GM12864 (cell line): Measurements from ENCODE around the gene SUPT3H.

Experiments used
- DNase-seq: peaks from one replicate; pipeline ENCODE4 v3.0.0-alpha.2; 2011; ENCODE audit warnings: low read depth
- H3K4me3 ChIP-seq: 2 replicates; pipeline ENCODE4 v1.5.1; 2011; ENCODE audit warnings: mild to moderate bottlenecking, low read depth, low read length, control low read depth
- CTCF ChIP-seq: IDR thresholded peaks from 2 replicates; pipeline ENCODE4 v1.5.1; 2011; ENCODE audit warnings: low read depth, mild to moderate bottlenecking, moderate library complexity, low read length, control low read depth, inconsistent platforms; ENCODE audit errors: missing control alignments

Gene SUPT3H

DNA sequence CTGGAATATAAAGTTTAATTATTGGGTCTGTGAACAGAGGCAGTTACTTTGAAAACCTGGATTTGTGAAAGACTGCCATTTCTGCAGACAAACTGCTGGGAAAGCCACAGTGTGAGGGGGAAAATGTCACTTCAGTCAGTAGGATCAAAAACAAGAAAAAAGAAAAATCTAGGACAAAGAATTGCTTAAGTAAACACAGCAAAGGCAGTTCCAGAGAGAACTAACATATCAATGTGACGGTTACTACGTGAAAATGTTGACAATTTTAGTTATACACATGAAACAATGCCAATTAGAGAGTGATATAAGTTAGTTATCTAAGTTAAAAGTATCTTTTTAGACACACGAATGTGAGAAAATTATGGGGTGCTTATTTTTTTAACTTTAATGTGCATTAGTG, 320.0 kb downstream of the SUPT3H start:
- no peak for DNase-seq
- no peak for TF ChIP-seq CTCF
- no peak overlapping the region for H3K4me3 ChIP-seq

- no peak for DNase-seq
- TF ChIP-seq CTCF: no peak
- H3K4me3 ChIP-seq: no peak overlapping the region
Measured at GRCh38 chr6:45054610-45055009, 323.1 kb downstream of the SUPT3H start.

DNA sequence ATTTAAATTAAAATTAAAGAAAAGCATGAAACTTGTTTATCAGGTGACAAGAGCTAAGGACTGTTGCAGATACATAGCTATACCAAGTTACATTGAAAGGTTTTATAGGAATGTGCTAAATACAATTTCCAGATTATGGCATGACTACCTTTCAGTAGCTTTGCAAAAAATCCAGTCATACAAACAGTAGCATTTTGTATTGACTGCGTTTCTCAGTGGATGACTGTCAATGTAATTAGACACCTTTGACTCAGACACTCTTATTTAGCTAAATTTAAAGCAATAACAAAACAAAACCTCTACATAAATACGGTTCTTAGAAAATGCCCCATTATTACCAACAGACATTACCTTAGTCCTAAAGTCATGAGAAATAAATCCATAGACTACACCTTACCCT, 325.4 kb downstream of the SUPT3H start:
- TF ChIP-seq CTCF: no peak
- H3K4me3 ChIP-seq: no peak overlapping the region
- DNase-seq: no peak

DNA sequence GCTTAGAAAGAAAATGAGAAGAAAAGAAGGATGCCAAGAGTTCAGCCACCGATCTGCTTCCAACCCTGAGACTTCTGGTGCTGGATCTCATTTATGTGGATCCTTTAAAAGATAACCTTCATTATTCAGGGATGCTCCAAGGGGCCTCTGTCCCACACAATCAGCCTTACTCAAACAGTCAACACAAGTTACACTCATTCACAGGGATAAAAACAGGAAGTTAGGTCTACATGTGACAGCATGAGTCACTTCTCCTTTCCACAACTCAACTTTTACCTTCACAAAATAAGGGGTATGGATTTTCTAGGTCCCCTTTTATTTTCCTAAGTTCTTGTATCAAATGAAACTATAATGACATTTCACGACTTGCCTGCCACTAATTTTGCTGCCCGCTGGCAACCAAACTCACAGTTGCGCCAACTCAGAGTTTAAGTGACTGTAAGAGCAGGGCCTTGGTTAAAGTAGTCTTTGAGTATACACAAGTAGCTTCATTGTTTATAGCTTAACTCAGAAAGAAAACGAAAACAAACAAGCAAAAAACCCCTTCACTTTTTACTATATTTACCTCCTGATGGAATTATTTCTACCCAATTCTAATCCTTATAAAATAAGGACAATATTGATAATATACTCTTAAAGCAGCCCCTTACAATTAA, 328.4 kb downstream of the SUPT3H start:
- TF ChIP-seq CTCF: no peak
- H3K4me3 ChIP-seq: no peak overlapping the region
- no peak for DNase-seq

GRCh38 chr6:45047573-45047972, 330.2 kb downstream of the SUPT3H start:
- H3K4me3 ChIP-seq: no peak overlapping the region
- TF ChIP-seq CTCF: no peak
- DNase-seq: no peak

GRCh38 chr6:45045253-45045601, 332.5 kb downstream of the SUPT3H start:
- no peak overlapping the region for H3K4me3 ChIP-seq
- DNase-seq: no peak
- no peak for TF ChIP-seq CTCF

- H3K4me3 ChIP-seq: no peak overlapping the region
- no peak for TF ChIP-seq CTCF
- DNase-seq: no peak
Measured at GRCh38 chr6:45044510-45045252, 333.1 kb downstream of the SUPT3H start.
